Skin of body (tissue), 2 donors: Measurements from ENCODE around the gene LMAN2L. TPM values are rescaled to one million over a fixed set of nuclear protein-coding genes. Genes with fewer than 3 reads are reported as not detected.
"Not testable (repeated sequence)": the region's sequence is repeated elsewhere in the genome, so short reads cannot be mapped to it uniquely, and the experiment has no call there.

ENCODE experiments used
- DNase-seq: peaks from one replicate; lab custom pipeline; 2025; lab: John Stamatoyannopoulos, UW
- total RNA-seq: library from RNA; depleted of rRNA; stranded (reverse); fragments of >200 nt; gene quantifications from one replicate; pipeline ENCODE4 v1.2.3, GENCODE V29; 2014

The LMAN2L gene
- total RNA-seq, 1 donor from 2014 or later: 24.6 TPM

DNA sequence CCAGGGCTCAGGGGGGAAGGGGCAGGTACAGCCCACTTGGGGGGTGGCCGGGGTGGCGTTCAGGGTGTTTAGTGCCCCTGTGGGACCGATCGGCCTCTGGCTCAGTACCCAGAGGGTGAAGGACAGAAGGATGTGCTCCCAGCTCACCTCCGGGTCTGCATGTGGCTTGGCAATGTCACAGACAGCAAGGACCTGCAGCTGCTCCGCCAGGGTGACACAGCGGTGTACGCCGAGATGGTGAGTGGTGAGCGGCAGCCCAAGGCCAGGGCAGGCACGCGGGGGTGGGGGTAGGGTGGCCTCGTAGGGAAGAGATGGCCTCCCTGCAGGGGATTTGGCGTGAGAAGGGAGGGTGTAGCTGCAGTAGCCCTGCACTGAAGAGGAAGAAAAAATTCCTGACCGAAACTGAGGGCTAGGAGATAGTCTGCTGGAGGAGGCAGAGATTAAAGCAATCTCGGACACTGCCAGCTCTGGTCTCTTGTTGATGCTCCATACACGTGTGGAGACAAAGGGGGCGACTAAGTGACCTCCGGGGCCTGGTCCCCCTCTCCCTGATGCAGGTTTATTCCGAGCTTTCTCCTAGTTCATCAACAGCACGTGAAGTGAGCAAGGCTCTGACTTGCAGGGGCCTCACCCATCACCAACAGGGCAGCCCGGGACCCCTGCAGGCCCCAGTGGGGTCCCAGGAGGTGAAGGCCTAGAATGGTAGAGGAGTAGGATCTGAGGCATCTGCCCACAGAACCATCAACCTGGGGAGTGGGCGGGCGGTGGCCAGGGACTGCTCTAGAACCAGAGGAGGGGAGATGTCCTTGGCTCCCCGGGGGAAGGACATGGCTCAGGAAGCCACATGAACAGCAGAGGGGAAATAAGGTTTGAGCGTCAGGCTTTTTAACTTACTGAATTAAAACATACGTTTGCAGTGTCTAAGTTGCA is 51.9 kb downstream of the LMAN2L start:
- DNase-seq: no peak

DNA sequence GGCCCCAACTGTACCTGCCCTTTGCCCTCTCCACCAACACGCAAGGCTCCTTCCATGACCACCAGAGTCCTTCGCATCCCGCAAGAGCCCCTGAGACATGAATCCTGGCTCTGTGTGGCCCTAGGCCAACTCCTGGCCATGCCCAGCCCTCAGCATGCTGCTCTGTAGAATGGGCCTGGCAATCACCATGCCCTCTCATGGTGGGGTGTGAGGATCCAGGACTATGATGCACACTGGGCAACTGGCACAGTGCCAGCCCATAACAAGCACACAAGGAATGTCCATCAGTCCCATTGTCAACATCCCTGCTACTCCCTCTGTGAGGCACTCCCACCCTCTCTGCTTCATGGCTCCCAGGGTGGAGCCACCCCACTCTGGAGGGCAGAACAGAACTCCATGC is 52.6 kb downstream of the LMAN2L start:
- DNase-seq: no peak

DNA sequence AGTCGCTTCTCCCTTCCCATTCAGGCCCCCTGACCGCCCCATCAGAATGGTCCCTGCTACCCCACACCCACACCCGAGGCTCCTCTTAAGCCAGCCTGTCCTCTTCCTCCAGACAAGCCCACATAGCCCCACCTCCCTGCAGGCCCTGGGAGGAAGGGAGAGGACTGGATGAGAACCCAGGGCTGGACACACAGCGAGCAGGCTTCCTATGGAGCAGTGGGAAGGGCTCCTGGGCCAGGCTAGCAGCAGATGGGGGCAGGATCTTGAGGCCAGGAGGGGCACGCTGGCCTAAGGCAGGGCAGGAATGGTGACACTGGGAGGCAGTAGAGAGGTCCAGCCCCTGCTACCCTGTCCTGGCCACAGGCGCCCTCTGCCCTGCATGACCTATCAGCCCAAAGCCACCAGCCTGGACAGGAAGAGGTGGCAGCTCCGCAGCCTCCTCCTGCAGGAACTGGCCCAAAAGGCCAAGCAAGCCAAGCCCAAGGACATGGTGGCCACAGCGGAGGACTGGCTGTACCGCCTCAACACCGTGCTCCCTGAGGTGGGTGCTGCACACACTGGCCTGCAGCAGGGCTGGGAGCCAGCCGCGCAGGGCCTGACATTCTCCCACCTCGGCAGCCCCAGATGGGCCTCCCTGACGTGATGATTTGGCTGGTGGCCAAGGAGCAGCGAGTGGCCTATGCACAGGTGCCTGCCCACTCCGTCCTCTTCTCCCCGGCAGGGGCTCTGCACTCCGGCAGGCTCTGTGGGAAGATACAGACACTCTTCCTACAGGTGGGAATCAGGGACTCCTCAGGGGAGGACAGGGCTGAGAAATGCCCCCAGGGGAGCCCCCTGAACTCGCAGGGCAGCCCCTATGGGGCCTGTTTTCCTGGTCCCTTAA is 54.0 kb downstream of the LMAN2L start:
- DNase-seq: no peak

DNA sequence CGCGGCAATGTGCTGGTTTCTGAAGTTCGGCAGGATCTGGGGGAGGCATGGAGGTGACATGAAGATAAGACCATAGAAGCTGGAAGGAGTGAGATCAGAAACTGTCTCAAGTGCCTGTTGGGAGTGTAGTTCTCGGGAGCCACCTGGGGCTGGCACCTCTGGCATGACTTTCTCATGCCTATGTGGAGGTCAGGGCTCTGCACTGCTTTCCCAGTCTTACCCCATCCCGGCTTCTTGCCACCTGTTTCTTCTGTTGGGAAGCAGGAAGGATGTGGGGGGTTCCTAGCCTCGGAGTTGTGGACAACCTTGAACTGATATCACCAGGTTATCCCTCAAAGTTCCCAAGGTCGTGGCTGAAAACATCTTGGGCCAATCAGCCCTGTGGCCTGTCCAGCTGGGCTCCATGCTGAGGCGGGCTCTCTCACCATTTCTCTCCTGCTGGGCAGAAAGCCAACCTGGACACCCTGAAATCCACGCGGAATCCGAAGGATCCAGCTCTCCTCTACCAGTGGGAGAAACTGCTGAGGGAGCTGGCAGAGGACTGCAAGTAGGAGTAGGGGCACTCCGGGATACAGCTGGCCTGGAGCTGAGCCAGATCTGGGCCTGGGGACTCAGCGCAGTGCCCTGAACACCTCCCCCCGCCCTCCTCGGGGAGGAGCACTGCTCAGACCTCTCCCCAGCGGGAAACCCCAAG is 54.8 kb downstream of the LMAN2L start:
- no peak for DNase-seq

DNA sequence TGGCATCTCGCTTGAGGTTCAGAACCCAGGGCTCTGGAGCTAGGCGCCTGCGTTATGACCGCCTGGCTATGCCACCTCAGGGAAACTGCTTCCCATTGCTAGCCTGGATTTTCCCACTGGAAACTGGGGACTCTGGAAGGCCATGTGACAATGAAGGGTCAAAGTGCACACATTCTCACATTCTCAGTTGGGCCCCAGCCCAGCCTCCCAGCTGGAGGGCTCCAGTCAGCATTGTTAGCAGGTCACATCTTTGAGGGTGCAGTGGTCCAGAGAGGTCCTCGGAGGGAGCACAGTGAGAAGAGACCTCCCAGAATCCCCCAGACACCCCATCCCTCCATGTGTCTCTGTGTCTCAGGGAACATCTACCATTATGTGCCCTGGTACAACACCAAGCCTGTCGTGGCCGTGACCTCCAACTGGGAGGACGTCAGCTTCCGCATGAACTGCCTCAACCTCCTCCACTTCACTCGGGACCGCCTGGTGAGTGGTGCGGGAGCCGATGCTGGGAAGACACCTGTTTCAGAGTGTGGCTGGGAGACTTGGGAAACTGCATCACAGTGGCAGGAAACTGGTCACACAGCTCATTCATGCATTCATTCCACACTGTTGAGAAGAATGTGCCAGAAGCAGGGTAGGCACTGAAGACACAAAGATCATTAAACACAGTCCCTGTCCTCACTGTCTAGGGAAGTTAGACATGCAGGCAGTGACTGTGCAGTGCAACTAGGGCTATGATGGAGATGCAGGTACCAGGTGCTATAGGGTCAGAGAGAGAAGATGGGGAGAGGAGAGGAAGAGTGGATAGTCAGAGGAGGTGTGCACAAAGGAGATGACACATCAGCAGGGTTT is 55.7 kb downstream of the LMAN2L start:
- no peak for DNase-seq

DNA sequence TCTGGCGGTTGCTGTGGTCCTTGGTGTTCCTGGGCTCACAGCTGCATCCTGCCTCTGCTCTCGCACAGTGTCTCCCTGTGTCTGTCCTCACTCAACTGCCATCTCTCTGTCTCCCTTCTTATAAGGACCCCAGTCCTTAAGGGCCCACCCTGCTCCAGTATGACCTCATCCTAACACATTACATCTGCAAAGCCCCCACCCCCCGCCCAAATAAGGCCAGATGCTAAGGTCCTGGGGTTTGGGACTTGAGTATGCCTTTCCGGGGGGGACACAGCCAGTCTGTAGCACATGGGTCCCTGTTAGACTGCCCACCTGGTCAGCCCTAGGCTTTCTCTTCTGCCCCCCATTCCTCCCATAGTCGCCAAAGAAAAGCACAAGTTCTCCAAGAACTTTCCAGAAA is 56.6 kb downstream of the LMAN2L start:
- no peak for DNase-seq

DNA sequence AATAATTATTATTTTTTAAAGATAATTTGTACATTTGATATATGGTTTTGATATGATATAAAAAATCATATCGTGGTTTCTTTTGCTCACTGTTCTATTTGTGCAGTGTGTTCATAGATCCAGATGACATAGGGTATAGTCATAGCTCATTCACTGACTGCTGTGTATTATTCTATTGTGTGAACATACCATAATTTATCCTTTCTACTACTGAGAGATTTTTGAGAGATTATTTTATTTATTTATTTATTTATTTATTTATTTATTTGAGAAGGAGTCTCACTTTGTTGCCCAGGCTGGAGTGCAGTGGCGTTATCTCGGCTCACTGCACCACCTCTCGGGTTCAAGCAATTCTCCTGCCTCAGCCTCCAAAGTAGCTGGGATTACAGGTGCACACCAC is 58.3 kb downstream of the LMAN2L start:
- no peak for DNase-seq

DNA sequence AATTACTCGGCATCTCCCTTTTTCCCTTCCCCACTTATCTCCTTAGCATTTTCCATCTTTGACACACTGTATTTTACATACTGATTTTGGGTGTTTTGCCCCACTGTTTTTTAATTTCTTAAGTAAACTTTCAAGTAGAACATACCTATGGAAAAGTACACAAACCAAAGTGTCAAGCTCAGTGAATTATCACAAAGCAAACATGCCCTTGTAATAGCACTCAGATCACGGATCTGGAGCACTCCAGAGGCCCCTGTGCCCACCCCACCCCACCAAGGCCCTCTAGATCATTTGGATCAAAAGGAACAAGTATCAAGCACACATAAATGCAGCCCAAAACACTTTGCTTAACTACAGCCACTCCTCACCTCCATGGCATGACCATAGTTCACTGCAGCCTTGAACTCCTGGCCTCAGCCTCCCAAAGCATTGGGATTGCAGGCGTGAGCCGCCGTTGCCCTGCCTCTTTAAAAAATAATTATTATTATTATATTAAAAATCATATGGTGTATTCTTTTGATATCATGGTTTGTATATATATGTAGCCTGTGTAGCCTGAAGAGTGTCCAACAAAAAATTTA is 59.2 kb downstream of the LMAN2L start:
- DNase-seq: no peak

DNA sequence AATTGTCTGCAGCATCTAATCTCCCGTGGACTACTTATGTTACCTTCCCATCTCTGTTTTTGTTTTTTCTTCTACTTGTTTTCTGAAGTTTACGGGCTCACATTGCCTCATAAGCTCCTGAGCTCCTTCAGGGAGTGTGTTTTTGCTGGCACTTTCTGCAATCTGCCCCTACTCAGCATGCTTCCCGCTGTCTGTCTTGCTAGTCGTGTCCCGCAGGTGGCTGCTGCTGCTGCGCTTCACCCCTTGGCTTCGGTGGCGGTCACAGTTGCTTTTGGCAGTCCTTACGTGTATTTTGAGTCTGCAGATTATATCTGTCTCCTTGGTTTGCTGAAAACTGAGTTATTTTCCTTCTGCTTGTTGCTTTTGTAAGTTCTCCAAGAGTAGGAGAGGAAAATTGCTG is 60.0 kb downstream of the LMAN2L start:
- no peak for DNase-seq

DNA sequence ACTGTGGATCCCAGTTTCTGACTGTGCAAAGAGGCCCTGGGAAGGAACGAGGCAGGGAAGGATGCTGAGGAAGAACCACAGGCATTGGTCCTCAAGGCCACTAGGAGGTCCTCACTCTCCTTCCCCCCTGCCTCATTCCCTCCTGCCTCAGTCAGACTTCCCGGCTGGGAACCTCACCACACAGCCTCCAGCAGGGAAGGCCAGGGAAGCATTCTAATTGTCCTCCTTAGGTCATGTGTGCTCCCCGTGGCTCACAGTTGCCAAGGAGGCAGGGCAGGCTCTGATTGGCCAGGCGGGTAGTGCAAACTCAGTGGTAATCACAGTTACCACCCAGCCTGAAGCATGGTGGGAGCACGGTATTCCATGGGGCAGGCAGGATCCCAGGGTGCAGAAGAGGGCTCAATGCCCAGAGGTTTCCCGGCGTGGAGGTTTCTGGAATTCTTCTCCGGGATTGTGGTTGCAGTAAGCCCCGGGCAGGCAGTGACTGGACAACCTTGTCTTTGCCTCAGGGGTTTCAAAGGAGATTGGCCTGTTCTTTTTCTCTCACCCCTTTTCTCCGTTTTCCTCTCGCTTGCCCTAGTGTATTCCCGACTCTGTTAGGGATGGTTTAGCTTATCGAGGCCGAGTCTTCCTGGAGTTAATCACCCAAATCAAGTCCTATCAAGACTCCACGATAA is 70.2 kb downstream of the LMAN2L start:
- no peak for DNase-seq

DNA sequence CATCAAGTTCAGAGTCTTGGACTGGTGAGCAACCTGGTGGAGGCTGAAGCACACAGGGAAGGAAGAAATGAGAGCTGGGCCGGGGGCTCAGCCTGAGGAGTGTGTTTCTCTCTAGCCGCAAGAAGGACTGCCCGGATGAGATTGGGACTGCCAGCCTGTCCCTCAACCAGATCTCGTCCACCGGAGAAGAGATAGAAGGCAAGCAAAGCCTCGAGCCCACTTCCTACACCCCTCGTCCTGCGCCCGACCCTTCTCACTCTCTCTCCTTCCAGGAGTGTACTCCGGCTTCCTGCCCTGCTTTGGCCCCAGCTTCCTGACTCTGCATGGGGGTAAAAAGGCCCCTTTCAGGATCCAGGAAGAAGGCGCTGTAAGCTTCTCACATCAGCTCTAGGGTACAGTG is 71.1 kb downstream of the LMAN2L start:
- DNase-seq: no peak

DNA sequence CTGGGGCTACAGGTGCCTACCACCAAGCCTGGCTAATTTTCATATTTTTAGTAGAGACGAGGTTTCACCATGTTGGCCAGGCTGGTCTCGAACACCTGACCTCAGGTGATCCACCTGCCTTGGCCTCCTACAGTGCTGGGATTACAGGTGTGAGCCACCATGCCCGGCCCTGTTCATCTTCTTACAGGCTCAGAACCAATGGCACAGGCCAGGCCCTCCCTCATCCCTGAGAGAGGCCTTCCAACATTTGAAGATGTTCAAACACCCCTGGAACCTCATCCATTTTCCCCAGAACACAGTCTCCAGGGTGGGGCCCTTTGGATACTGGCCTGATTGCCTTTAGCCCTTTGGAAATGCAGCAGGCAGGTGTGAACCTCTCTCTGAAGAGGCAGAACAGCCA is 74.1 kb downstream of the LMAN2L start:
- DNase-seq: not testable (repeated sequence)

DNA sequence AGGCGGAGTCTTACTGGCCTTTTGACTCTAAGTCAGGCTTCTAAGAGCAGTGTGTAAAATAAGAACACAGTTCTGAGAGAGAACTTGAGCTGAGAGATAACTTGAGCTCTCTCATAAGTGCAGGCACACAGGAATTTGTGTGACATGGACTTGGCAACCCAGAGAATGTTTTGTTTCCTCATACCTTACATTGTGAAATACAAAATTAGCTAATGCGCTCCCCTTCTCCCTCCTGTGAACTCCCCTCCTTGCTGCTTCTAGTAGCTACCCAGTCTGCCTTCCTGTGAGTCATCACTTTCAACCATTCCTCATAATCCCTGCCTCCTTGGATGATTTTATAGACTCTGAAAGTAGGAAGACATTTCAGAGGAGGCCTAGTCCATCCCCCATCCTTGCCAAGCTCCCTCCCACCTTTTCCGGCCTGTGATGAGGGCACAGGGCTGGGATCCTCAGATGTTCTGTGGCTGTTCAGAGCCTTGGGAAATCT is 74.7 kb downstream of the LMAN2L start:
- no peak for DNase-seq

DNA sequence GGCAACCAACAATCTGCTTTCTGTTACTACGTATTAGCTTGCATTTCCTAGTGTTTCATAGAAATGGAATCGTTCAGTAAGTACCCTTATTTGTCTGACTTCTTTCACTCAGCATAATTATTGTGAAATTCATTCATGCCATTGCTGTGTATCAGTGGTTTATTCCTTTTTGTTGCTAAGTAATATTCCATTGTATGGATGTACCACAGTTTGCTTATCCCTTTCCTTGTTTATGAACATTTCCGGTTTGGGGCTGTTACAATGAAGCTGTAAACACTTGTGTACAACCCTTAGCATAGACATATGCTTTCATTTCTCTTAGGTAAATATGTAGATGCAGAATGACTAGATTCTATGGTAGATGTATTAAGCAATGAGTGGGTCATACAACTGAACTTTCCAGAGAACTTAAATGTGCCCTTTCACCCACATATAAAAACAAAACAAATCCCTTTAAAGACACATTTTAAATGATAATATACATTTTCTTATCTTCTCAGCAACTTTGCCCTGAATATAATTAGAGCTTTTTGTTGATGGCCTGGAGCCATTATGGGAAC is 75.4 kb downstream of the LMAN2L start:
- no peak for DNase-seq

DNA sequence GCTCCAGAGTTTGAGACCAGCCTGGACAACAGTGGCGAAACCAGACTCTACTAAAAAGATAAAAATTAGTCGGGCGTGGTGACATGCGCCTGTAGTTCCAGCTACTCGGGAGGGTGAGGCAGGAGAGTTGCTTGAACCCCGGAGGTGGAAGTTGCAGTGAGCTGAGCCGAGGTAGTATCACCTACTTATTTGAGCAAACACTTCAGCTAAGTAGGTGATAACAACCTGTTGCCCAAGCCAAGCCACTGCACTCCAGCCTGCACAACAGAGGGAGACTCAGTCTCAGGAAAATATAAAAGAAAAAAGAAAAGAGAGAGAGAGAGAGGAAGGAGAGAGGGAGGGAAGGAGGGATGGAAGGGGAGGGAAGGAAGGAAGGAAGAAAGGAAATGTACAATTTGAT is 76.0 kb downstream of the LMAN2L start:
- no peak for DNase-seq

DNA sequence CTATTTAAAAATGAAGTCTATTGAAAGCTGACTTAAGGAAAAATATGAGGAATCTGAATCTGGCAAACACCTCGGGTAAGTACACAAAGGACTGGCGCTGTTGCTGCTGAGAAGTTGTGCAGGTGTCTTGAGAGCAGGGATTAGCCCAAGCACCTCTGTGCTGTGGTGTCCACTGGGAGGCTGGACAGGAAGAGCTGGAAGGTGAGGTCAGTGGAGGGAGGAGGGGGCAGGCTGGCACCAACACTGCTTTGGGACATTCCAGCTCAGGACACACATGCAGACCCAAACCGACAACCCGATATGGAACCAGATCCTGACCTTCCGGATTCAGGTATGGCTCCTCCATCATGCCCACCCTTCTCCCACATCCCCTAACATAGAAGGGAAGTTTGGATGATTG is 76.7 kb downstream of the LMAN2L start:
- DNase-seq: no peak

DNA sequence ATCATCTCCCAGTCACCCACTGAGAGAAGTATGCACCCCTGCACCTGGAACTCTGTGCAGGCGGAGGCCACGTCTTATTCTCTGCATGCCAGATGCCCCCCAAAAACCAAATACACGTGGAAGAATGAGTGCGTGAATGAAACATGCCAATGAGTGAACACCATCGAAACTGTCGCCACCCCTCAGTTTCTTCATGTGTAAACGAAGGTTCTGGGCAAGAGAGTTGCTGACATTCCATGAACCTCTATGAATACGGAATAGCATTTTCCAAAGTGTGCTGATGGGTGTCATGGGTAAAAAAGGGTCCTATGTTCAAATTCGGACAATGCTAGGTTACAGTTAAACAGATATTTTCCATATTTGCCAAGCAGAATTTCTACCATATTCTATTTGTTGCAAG is 77.5 kb downstream of the LMAN2L start:
- no peak for DNase-seq

DNA sequence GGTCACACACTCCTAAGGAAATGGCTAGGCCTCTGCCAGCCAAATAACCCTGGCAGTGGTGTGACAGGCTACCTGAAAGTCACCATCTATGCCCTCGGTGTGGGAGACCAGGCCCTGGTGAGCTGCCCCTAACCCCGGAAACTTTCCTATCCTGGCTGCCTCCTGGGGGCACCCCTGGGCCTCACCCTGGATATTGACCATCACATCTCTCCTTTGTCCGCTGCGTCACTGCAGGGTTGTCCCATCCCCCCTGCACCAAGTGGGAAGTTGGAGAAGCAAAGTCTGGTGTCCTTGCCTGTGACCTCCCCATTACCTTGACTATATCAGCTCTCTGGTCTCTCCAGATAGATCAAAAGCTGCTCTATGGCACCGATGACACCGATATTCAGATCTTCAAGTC is 78.5 kb downstream of the LMAN2L start:
- no peak for DNase-seq

DNA sequence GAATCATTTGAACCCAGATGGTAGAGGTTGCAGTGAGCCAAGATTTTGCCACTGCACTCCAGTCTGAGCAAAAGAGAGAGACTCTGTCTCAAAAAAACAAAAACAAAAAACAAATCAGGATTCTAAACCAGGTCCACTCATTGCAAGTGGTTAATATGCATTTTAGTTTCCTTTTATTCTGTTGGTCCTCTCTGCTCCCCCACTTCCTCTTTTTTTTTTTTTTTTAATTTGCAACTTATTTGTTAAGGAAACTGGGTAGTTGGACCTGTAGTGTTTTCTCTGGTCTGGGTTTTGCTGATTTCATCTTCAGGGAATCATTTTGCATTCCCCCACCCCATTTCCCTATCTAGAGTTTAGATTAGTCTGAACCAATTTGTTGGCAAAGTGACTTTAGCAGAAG is 83.3 kb downstream of the LMAN2L start:
- DNase-seq: no peak
